NCI-H1048 (cell line): ENCODE results near the gene TMEM132E.

ENCODE experiments used
- DNase-seq: peaks from one replicate; lab custom pipeline; 2025; lab: John Stamatoyannopoulos, UW

TMEM132E gene

GRCh38 chr17:34665819-34666763, 86.7 kb downstream of the TMEM132E start:
- no peak for DNase-seq

GRCh38 chr17:34667656-34668055, 88.3 kb downstream of the TMEM132E start:
- DNase-seq, result no peak

- no peak for DNase-seq
These were observed 88.8 kb downstream of the TMEM132E start for GRCh38 chr17:34668206-34668605.

GRCh38 chr17:34669511-34669910, 90.1 kb downstream of the TMEM132E start:
- no peak for DNase-seq

- no peak for DNase-seq
These were observed 91.2 kb downstream of the TMEM132E start for GRCh38 chr17:34670618-34671017.

GRCh38 chr17:34671191-34671590, 91.8 kb downstream of the TMEM132E start:
- DNase-seq, result no peak

GRCh38 chr17:34672176-34672785, 92.9 kb downstream of the TMEM132E start:
- no peak for DNase-seq

- DNase-seq, result no peak
These were observed 94.1 kb downstream of the TMEM132E start for GRCh38 chr17:34673516-34673915.

GRCh38 chr17:34673995-34674890, 94.9 kb downstream of the TMEM132E start:
- DNase-seq, result no peak

- DNase-seq, result no peak
These were observed 95.8 kb downstream of the TMEM132E start for GRCh38 chr17:34675143-34675542.

- no peak for DNase-seq
These were observed 96.2 kb downstream of the TMEM132E start for GRCh38 chr17:34675605-34676004.

GRCh38 chr17:34680151-34680550, 100.8 kb downstream of the TMEM132E start:
- DNase-seq, result no peak

- no peak for DNase-seq
These were observed 102.9 kb downstream of the TMEM132E start for GRCh38 chr17:34682305-34682704.

GRCh38 chr17:34683390-34683789, 104.0 kb downstream of the TMEM132E start:
- DNase-seq, result no peak
